RWPE2 (cell line): ENCODE measurements around the gene FAM222B.

Source experiments
- ATAC-seq: fragments of 200-7000 bp; cut with Tn5 transposase; 3 replicates; pipeline ENCODE4 v1.9.1; 2021; ENCODE audit warnings: low read depth
- DNase-seq: peaks from one replicate; pipeline ENCODE4 v3.0.0-alpha.2; 2020; ENCODE audit warnings: low spot score
- H3K27ac ChIP-seq: fragments of 450-650 bp; 2 replicates; pipeline ENCODE4 v1.5.1; 2017; ENCODE audit warnings: mild to moderate bottlenecking; ENCODE audit not compliant: poor library complexity, severe bottlenecking
- H3K27me3 ChIP-seq: fragments of 250-450 bp; sonication (Bioruptor Pico); 2 replicates; pipeline ENCODE4 v1.5.1; 2021; ENCODE audit warnings: mild to moderate bottlenecking, moderate library complexity; ENCODE audit not compliant: insufficient read depth, poor library complexity, severe bottlenecking
- H3K36me3 ChIP-seq: fragments of 250-450 bp; sonication (Bioruptor Pico); 2 replicates; pipeline ENCODE4 v1.5.1; 2020; ENCODE audit warnings: low read depth, mild to moderate bottlenecking, moderate library complexity
- H3K4me1 ChIP-seq: fragments of 250-450 bp; sonication (Bioruptor Pico); 2 replicates; pipeline ENCODE4 v1.5.1; 2021; ENCODE audit warnings: mild to moderate bottlenecking, moderate library complexity; ENCODE audit not compliant: insufficient read depth, poor library complexity, severe bottlenecking
- H3K4me3 ChIP-seq: fragments of 250-450 bp; sonication (Bioruptor Pico); 2 replicates; pipeline ENCODE4 v1.5.1; 2021; ENCODE audit warnings: mild to moderate bottlenecking, moderate library complexity; ENCODE audit not compliant: severe bottlenecking
- H3K9me3 ChIP-seq: fragments of 250-450 bp; sonication (Bioruptor Pico); 2 replicates; pipeline ENCODE4 v1.5.1; 2021; ENCODE audit warnings: mild to moderate bottlenecking, moderate library complexity; ENCODE audit not compliant: severe bottlenecking
- TF ChIP-seq, protein P1 (sequence below): fragments of 450-650 bp; IDR thresholded peaks from one replicate; pipeline ENCODE4 v1.5.1; 2017; ENCODE audit warnings: mild to moderate bottlenecking, moderate library complexity; ENCODE audit not compliant: poor library complexity, severe bottlenecking

The FAM222B gene

GRCh38 chr17:28716740-28717577, 125.6 kb downstream of the FAM222B start:
- Histone ChIP-seq H3K4me1 (peaks cover 9% of the 10 kb centered on the region), H3K4me3 (peak overlapping the region; percentile 56), H3K9me3 (no peaks in the 10 kb centered on the region), H3K27me3 (no peaks in the 10 kb centered on the region), H3K36me3 (peaks cover 49% of the 10 kb centered on the region), H3K27ac (peak overlapping the region; percentile 92)
- TF ChIP-seq, protein P1, sequence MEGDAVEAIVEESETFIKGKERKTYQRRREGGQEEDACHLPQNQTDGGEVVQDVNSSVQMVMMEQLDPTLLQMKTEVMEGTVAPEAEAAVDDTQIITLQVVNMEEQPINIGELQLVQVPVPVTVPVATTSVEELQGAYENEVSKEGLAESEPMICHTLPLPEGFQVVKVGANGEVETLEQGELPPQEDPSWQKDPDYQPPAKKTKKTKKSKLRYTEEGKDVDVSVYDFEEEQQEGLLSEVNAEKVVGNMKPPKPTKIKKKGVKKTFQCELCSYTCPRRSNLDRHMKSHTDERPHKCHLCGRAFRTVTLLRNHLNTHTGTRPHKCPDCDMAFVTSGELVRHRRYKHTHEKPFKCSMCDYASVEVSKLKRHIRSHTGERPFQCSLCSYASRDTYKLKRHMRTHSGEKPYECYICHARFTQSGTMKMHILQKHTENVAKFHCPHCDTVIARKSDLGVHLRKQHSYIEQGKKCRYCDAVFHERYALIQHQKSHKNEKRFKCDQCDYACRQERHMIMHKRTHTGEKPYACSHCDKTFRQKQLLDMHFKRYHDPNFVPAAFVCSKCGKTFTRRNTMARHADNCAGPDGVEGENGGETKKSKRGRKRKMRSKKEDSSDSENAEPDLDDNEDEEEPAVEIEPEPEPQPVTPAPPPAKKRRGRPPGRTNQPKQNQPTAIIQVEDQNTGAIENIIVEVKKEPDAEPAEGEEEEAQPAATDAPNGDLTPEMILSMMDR = no peak
- no peak for DNase-seq
- peak; percentile 2; the same call in 1 of the 3 replicates for ATAC-seq

- ATAC-seq (no peak), DNase-seq (no peak)
- Histone ChIP-seq H3K36me3 (peaks cover 31% of the 10 kb centered on the region), H3K9me3 (no peaks in the 10 kb centered on the region), H3K4me1 (peaks cover 9% of the 10 kb centered on the region), H3K27ac (no peak overlapping the region), H3K4me3 (no peak overlapping the region), H3K27me3 (no peaks in the 10 kb centered on the region)
- TF ChIP-seq, protein P1 = no peak
These were observed 127.4 kb downstream of the FAM222B start for GRCh38 chr17:28715217-28715616.

DNA sequence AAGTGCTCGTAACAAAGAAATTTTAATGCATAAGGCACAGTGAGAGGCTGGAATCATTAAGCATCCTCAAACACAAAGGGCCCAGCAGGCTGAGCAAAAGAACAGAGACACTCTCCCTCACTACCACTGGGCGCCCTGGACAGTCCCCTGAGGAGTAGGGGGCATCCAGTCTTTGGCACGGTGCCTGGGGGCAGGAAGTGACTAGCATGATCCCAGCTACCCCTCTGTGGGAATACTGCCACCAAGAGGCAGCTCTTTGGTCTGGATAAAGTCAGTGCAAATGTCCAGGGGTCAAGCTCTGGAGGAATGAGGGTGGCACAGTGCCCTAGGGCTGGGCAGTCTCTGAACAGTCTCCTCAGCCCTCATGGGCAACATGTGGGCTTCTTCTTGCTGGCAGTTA, 128.3 kb downstream of the FAM222B start:
- ATAC-seq (no peak), DNase-seq (no peak)
- Histone ChIP-seq H3K4me1 (peaks cover 9% of the 10 kb centered on the region), H3K27me3 (no peaks in the 10 kb centered on the region), H3K36me3 (peaks cover 29% of the 10 kb centered on the region), H3K9me3 (no peaks in the 10 kb centered on the region), H3K4me3 (no peak overlapping the region), H3K27ac (no peak overlapping the region)
- TF ChIP-seq, protein P1 = no peak

DNA sequence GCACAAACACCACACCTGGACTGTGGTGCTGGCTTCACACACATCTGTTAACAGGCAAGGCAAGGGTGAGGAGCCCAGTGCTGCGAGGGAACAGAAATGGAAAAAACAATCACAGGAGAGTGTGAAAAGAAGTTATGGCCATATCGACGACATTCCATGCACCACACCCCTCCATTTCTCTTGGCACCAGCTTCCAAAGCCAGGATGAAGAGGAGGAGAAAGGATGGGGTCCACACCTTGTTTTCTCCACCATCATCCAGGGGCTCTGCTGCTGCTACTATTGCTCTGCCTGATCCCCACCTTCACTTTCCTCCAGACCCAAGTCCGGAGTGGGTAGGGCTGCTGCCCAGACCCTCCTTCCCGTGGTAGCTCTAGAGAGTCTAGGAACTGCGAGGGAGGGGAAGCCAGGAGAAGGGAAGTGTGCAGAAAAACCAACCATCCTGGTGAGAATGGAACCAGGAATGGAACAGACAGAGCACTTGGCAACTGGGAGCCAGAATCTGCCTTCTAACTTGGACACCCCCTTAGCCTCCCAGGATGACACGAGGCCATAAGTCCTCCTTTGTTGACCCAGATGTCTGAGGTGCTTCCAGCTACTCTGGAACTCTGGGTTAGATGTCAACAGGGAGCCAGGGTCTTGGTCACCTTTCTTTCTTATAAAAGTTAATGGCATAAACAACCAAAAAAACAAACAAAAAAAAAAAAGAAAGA, 129.7 kb downstream of the FAM222B start:
- H3K36me3 ChIP-seq = peaks cover 29% of the 10 kb centered on the region
- no peaks in the 10 kb centered on the region for H3K4me1 ChIP-seq
- no peak overlapping the region for H3K4me3 ChIP-seq
- DNase-seq = no peak
- TF ChIP-seq, protein P1 = no peak
- ATAC-seq = no peak
- H3K27me3 ChIP-seq = no peaks in the 10 kb centered on the region
- no peaks in the 10 kb centered on the region for H3K9me3 ChIP-seq
- no peak overlapping the region for H3K27ac ChIP-seq
